PC-3 (cell line): ENCODE results near the gene SLC7A5. TPM values are rescaled to one million over a fixed set of nuclear protein-coding genes. Genes with fewer than 3 reads are reported as not detected.

Source experiments
- ATAC-seq: fragments of 200-7000 bp; cut with Tn5 transposase; 2 replicates; pipeline ENCODE4 v1.9.1; 2020; ENCODE audit warnings: mild to moderate bottlenecking, moderate library complexity
- BruUV-seq: library from RNA; stranded (reverse); fragments of 400-500 nt; replicated peaks from 2 replicates; lab custom pipeline; 2021; lab: Mats Ljungman, UMichigan
- CTCF ChIA-PET: fragments of 300-600 bp; sonication (Branson Sonifier 250); formaldehyde crosslinking; loops from one replicate; lab custom pipeline; 2022; ENCODE audit warnings: antibody characterized with exemption; lab: Charles Lee
- POLR2A ChIA-PET: fragments of 300-600 bp; sonication (Branson Sonifier 250); formaldehyde crosslinking; loops from one replicate; lab custom pipeline; 2022; ENCODE audit warnings: antibody characterized with exemption; ENCODE audit not compliant: unreplicated experiment; lab: Charles Lee
- DNase-seq: peaks from one replicate; pipeline ENCODE4 v3.0.0-alpha.2; 2015
- H2AFZ ChIP-seq: fragments of 300-600 bp; sonication (generic); 2 replicates; pipeline ENCODE4 v1.6.0; 2016; ENCODE audit warnings: antibody characterized with exemption, low read length
- H3F3A ChIP-seq: fragments of 300-600 bp; sonication (generic); one replicate; pipeline ENCODE4 v1.6.0; 2017; ENCODE audit warnings: antibody characterized with exemption, low read length, control low read depth, mild to moderate bottlenecking; ENCODE audit not compliant: unreplicated experiment
- H3K27ac ChIP-seq: fragments of 300-600 bp; sonication (generic); 2 replicates; pipeline ENCODE4 v1.5.1; 2016; ENCODE audit warnings: mild to moderate bottlenecking, low read length
- H3K27me3 ChIP-seq: fragments of 300-600 bp; sonication (generic); 2 replicates; pipeline ENCODE4 v1.6.1; 2016; ENCODE audit warnings: low read length, mixed read lengths
- H3K36me3 ChIP-seq: fragments of 300-600 bp; sonication (generic); 2 replicates; pipeline ENCODE4 v1.6.1; 2016; ENCODE audit warnings: low read depth, mixed run types, low read length, mixed read lengths
- H3K4me1 ChIP-seq: fragments of 300-600 bp; sonication (generic); 2 replicates; pipeline ENCODE4 v1.5.1; 2016; ENCODE audit warnings: low read length; ENCODE audit not compliant: insufficient read depth
- H3K4me2 ChIP-seq: fragments of 300-600 bp; sonication (generic); 2 replicates; pipeline ENCODE4 v1.6.0; 2016; ENCODE audit warnings: low read length
- H3K4me3 ChIP-seq: fragments of 300-600 bp; sonication (generic); 2 replicates; pipeline ENCODE4 v1.5.1; 2016; ENCODE audit warnings: mild to moderate bottlenecking, low read length, mixed read lengths
- H3K79me2 ChIP-seq: fragments of 300-600 bp; sonication (generic); 2 replicates; pipeline ENCODE4 v1.6.1; 2017; ENCODE audit warnings: low read length, mixed read lengths
- H3K9ac ChIP-seq: fragments of 300-600 bp; sonication (generic); 2 replicates; pipeline ENCODE4 v1.6.0; 2016; ENCODE audit warnings: mild to moderate bottlenecking, low read length
- H3K9me2 ChIP-seq: fragments of 300-600 bp; sonication (generic); replicated peaks from 2 replicates; pipeline ENCODE4 v1.6.1; 2016; ENCODE audit warnings: mixed run types, low read length, mixed read lengths
- H3K9me3 ChIP-seq: fragments of 300-600 bp; sonication (generic); 2 replicates; pipeline ENCODE4 v1.6.1; 2016; ENCODE audit warnings: low read length, mixed read lengths
- H4K20me1 ChIP-seq: fragments of 300-600 bp; sonication (generic); 2 replicates; pipeline ENCODE4 v1.6.1; 2016; ENCODE audit warnings: low read length, mixed read lengths
- CTCF ChIP-seq: fragments of 300-600 bp; sonication (generic); conservative IDR thresholded peaks from 2 replicates; pipeline ENCODE4 v1.5.1; 2017; ENCODE audit warnings: antibody characterized with exemption, low read depth, mild to moderate bottlenecking, low read length
- EZH2 ChIP-seq: fragments of 300-600 bp; sonication (generic); IDR thresholded peaks from one replicate; pipeline ENCODE4 v1.6.1; 2017; ENCODE audit warnings: antibody characterized with exemption, mild to moderate bottlenecking, low read length; ENCODE audit not compliant: unreplicated experiment
- EZH2phosphoT487 ChIP-seq: fragments of 300-600 bp; sonication (generic); IDR thresholded peaks from 2 replicates; pipeline ENCODE4 v1.6.1; 2018; ENCODE audit warnings: mild to moderate bottlenecking, antibody characterized with exemption, low read length, borderline replicate concordance
- intact Hi-C: fragments of 100-400 bp; cut with micrococcal nuclease; formaldehyde crosslinking; loops from 2 replicates; pipeline ENCODE4 v1.9.0; 2023
- total RNA-seq: library from RNA; depleted of rRNA; stranded (reverse); fragments of >200 nt; gene quantifications from 2 replicates; pipeline ENCODE4 v1.2.3, GENCODE V29; 2014

The SLC7A5 gene
- total RNA-seq, 1 experiment from 2014 or later = 93.2 TPM

GRCh38 chr16:87806641-87807546 lies 62.4 kb downstream of the SLC7A5 start:
- peak; percentile 68 for DNase-seq
- Histone ChIP-seq H3K9ac (peak overlapping the region; percentile 68), H3K9me2 (no peaks in the 10 kb centered on the region), H3K4me1 (peaks cover 18% of the 10 kb centered on the region), H3K4me2 (peak overlapping the region; percentile 85), H3K27ac (peak overlapping the region; percentile 77), H2AFZ (peak overlapping the region; percentile 85), H3K79me2 (no peaks in the 10 kb centered on the region), H3K27me3 (no peaks in the 10 kb centered on the region), H3K4me3 (peak overlapping the region; percentile 62), H3F3A (no peaks in the 10 kb centered on the region), H3K9me3 (no peaks in the 10 kb centered on the region), H3K36me3 (no peaks in the 10 kb centered on the region), H4K20me1 (no peaks in the 10 kb centered on the region)
- peak; percentile 88 for ATAC-seq
- ChIA-PET POLR2A (interaction anchor here (0.5 to 0.6 kb wide), 3 partner anchors 33 to 225 kb away, joined by 3 to 4 read pairs (median 3); no protein-coding TSS in a partner anchor), CTCF (interaction anchor here (0.6 to 1.3 kb wide), 2 partner anchors 28 to 77 kb away, joined by 3 to 6 read pairs; no protein-coding TSS in a partner anchor)
- BruUV-seq = TSS peak; percentile 70
- no peak for TF ChIP-seq CTCF
- TF ChIP-seq EZH2 = no peak
- no peak for TF ChIP-seq EZH2phosphoT487
- intact Hi-C loops = no loop called here

- DNase-seq (peak; percentile 52), ATAC-seq (peak; percentile 51)
- Histone ChIP-seq H3K9me3 (no peaks in the 10 kb centered on the region), H3K9me2 (no peaks in the 10 kb centered on the region), H3K4me3 (peak overlapping the region; percentile 62), H3K4me1 (peaks cover 18% of the 10 kb centered on the region), H3K9ac (peak overlapping the region; percentile 68), H3K79me2 (no peaks in the 10 kb centered on the region), H3K4me2 (peak overlapping the region; percentile 85), H3K27me3 (no peaks in the 10 kb centered on the region), H4K20me1 (no peaks in the 10 kb centered on the region), H2AFZ (peak overlapping the region; percentile 85; the same call in 1 of the 2 replicates), H3K36me3 (no peaks in the 10 kb centered on the region), H3F3A (no peaks in the 10 kb centered on the region), H3K27ac (peak overlapping the region; percentile 77)
- no peak for TF ChIP-seq EZH2phosphoT487
- CTCF ChIA-PET = interaction anchor here (1.3 kb wide), 1 partner anchor 28 kb away, joined by 6 read pairs; no protein-coding TSS in a partner anchor
- intact Hi-C loops = no loop called here
- no TSS peak for BruUV-seq
- POLR2A ChIA-PET = interaction anchor here (0.5 to 0.6 kb wide), 2 partner anchors 34 to 1757 kb away, joined by 3 read pairs; no protein-coding TSS in a partner anchor
These were observed 63.1 kb downstream of the SLC7A5 start for GRCh38 chr16:87806261-87806640.

GRCh38 chr16:87803385-87803784 lies 65.9 kb downstream of the SLC7A5 start:
- intact Hi-C loops = no loop called here
- no peak for ATAC-seq
- POLR2A ChIA-PET = no interaction called here

More at GRCh38 chr16:87803385-87803784, 65.9 kb downstream of the SLC7A5 start:
- Histone ChIP-seq H3K79me2 (no peaks in the 10 kb centered on the region), H3K4me1 (peaks cover 18% of the 10 kb centered on the region), H4K20me1 (no peaks in the 10 kb centered on the region), H3K27ac (no peak overlapping the region), H3K36me3 (no peaks in the 10 kb centered on the region), H3F3A (no peaks in the 10 kb centered on the region), H3K4me3 (no peak overlapping the region), H3K4me2 (no peak overlapping the region), H2AFZ (no peak overlapping the region), H3K27me3 (no peaks in the 10 kb centered on the region), H3K9ac (no peak overlapping the region), H3K9me2 (no peaks in the 10 kb centered on the region), H3K9me3 (no peaks in the 10 kb centered on the region)
- BruUV-seq = no TSS peak
- no peak for TF ChIP-seq CTCF
- TF ChIP-seq EZH2 = no peak
- TF ChIP-seq EZH2phosphoT487 = no peak
- CTCF ChIA-PET = no interaction called here
- no peak for DNase-seq
